Right lobe of liver (tissue), 6 donors: ENCODE measurements around the gene CSF3R. TPM values are rescaled to one million over a fixed set of nuclear protein-coding genes. Genes with fewer than 3 reads are reported as not detected.

Experiments used
- ATAC-seq, 4 donors: fragments of 200-7000 bp; cut with Tn5 transposase; one replicate each; pipeline ENCODE4 v1.9.1; 2020; ENCODE audit warnings: mild to moderate bottlenecking in 4 of 4, moderate library complexity in 4 of 4
- DNase-seq, 3 donors: peaks; one replicate each; pipeline ENCODE4 v3.0.0-alpha.2; 2020
- H3K27ac ChIP-seq, 3 donors: fragments of 200-600 bp; one replicate each; pipeline ENCODE4 v1.8.0; 2022
- H3K27me3 ChIP-seq, 2 donors: fragments of 200-600 bp; one replicate each; pipeline ENCODE4 v1.8.0; 2022
- H3K36me3 ChIP-seq, 4 donors: fragments of 200-600 bp; sonication (generic) in 1 of 4; one replicate each; pipeline versions ENCODE4 v1.5.1 to v1.8.0; 2017 to 2022; ENCODE audit warnings: control low read depth in 1 of 4
- H3K4me1 ChIP-seq, 4 donors: fragments of 200-600 bp; sonication (generic) in 1 of 4; one replicate each; pipeline versions ENCODE4 v1.5.1 to v1.8.0; 2017 to 2022; ENCODE audit warnings: control low read depth in 1 of 4
- H3K4me3 ChIP-seq, 3 donors: fragments of 200-600 bp; one replicate each; pipeline ENCODE4 v1.8.0; 2022
- H3K9me3 ChIP-seq, 4 donors: fragments of 200-600 bp; sonication (generic) in 1 of 4; one replicate each; pipeline versions ENCODE4 v1.5.1 to v1.8.0; 2017 to 2022; ENCODE audit warnings: control low read depth in 1 of 4
- CTCF ChIP-seq, 4 donors: fragments of 200-600 bp in 3 of 4; fragments of 450-650 bp in 1 of 4; IDR thresholded peaks; one replicate each; pipeline versions ENCODE4 v1.5.1 to v1.8.0; 2016 to 2022; ENCODE audit warnings: antibody characterized with exemption in 4 of 4, mild to moderate bottlenecking in 2 of 4
- POLR2A ChIP-seq: fragments of 450-650 bp; IDR thresholded peaks from one replicate; pipeline ENCODE4 v1.6.1; 2017; ENCODE audit warnings: antibody characterized with exemption, mild to moderate bottlenecking
- WGBS: methylation state at CpG from one replicate; pipeline ENCODE4 v1.1.6; 2018; ENCODE audit warnings: low coverage, low lambda C conversion rate; ENCODE audit not compliant: insufficient coverage; ENCODE audit errors: missing lambda C conversion rate; 5-methylcytosine and 5-hydroxymethylcytosine counted together
- intact Hi-C, 2 donors: fragments of 100-400 bp; cut with DNase I; formaldehyde crosslinking; loops; one replicate each; pipeline versions ENCODE4 v1.11.2 to v1.14.1; 2022
- total RNA-seq, 6 experiments: library from RNA; depleted of rRNA in 2 of 6; stranded (reverse); fragments of >200 nt in 2 of 6; fragmentation: NEBNext Ultra II Directional in 3 of 6; extraction: Animal tissue kit (Norgen Biotek cat#: 25700) in 3 of 6; gene quantifications; one replicate each; pipeline versions ENCODE4 v1.1.0 to v1.2.4, GENCODE V29; 2016 to 2023
- donor health status: DM: no; HTN: yes; CAD: no.
- donor health status: DM: no; HTN: no; CAD: no.
- donor health status: DM: no; HTN: no; CAD: no.
- donor health status: DM: no; HTN: yes; CAD: no.
- donor health status: DM: no; HTN: yes; CAD: no.

Gene CSF3R
- total RNA-seq, 6 experiments from 2014 or later, result 4.1 to 14.0 (median 9.5) TPM

- no peak for TF ChIP-seq POLR2A
- no peak for TF ChIP-seq CTCF (IDR thresholded peaks at IDR 0.05)
- DNase-seq, result peak; percentile 89 to 95 (median 93)
- intact Hi-C loops, result no loop called here
- 21% methylated on average over 12 of the region's 17 CpGs for WGBS
- Histone ChIP-seq H3K27me3 (no peaks in the 10 kb centered on the region), H3K27ac (peak overlapping the region; percentile 53 to 79 (median 72)), H3K4me1 (peaks cover 0 to 18% (median 9%) of the 10 kb centered on the region in 4 donors), H3K36me3 (no peaks in the 10 kb centered on the region), H3K9me3 (no peaks in the 10 kb centered on the region), H3K4me3 (peak overlapping the region in 1 of 3 donors; percentile 5)
- ATAC-seq, result peak; percentile 84 to 94 (median 88)
Observed at GRCh38 chr1:36486439-36487335, 4.0 kb upstream of the CSF3R start.

- no peaks in the 10 kb centered on the region for H3K9me3 ChIP-seq
- intact Hi-C loops, result no loop called here
- TF ChIP-seq POLR2A, result no peak
- no peak for TF ChIP-seq CTCF (IDR thresholded peaks at IDR 0.05)
- no peak overlapping the region for H3K4me3 ChIP-seq
- H3K27me3 ChIP-seq, result no peaks in the 10 kb centered on the region
- no peak for ATAC-seq
- no peak for DNase-seq
- peaks cover 0 to 18% (median 9%) of the 10 kb centered on the region in 4 donors for H3K4me1 ChIP-seq
- H3K36me3 ChIP-seq, result no peaks in the 10 kb centered on the region
- peak overlapping the region; percentile 53 to 79 (median 72) for H3K27ac ChIP-seq
- WGBS, result 62% methylated on average over 2 of the region's 2 CpGs
Observed at GRCh38 chr1:36486093-36486438, 3.4 kb upstream of the CSF3R start.

GRCh38 chr1:36484099-36484498 lies 1.4 kb upstream of the CSF3R start:
- Histone ChIP-seq H3K27me3 (no peaks in the 10 kb centered on the region), H3K36me3 (no peaks in the 10 kb centered on the region), H3K4me1 (peaks cover 0 to 28% (median 9%) of the 10 kb centered on the region in 4 donors), H3K27ac (no peak overlapping the region), H3K9me3 (no peaks in the 10 kb centered on the region), H3K4me3 (no peak overlapping the region)
- DNase-seq (no peak), ATAC-seq (no peak)
- 86% methylated on average over 2 of the region's 2 CpGs for WGBS
- intact Hi-C loops, result no loop called here
- no peak for TF ChIP-seq CTCF (IDR thresholded peaks at IDR 0.05)
- no peak for TF ChIP-seq POLR2A

GRCh38 chr1:36481771-36482723 lies 666 bp downstream of the CSF3R start:
- Histone ChIP-seq H3K27me3 (no peaks in the 10 kb centered on the region), H3K4me1 (peaks cover 0 to 20% (median 5%) of the 10 kb centered on the region in 4 donors), H3K9me3 (no peaks in the 10 kb centered on the region), H3K4me3 (peak overlapping the region in 1 of 3 donors; percentile 18), H3K27ac (peak overlapping the region in 2 of 3 donors; percentile 37 to 51), H3K36me3 (no peaks in the 10 kb centered on the region)
- intact Hi-C loops, result no loop called here
- no peak for DNase-seq
- ATAC-seq, result no peak
- 31% methylated on average over 18 of the region's 26 CpGs for WGBS
- TF ChIP-seq CTCF (IDR thresholded peaks at IDR 0.05) (no peak), POLR2A (no peak)
